HepG2 (cell line): Measurements from ENCODE around the gene SPTB. TPM values are rescaled to one million over a fixed set of nuclear protein-coding genes. Genes with fewer than 3 reads are reported as not detected.

Source experiments
- CBFB ChIP-seq: sonication (generic); formaldehyde crosslinking; IDR thresholded peaks from 2 replicates; pipeline ENCODE4 v1.4.0; 2020; ENCODE audit warnings: missing genetic modification reagents
- DNMT3B ChIP-seq: conservative IDR thresholded peaks from 2 replicates; pipeline ENCODE4 v1.6.1; 2016; ENCODE audit warnings: missing biosample characterization, control low read depth
- HOXA7 ChIP-seq: sonication (generic); formaldehyde crosslinking; IDR thresholded peaks from 2 replicates; pipeline ENCODE4 v1.8.1; 2022; ENCODE audit warnings: mild to moderate bottlenecking, missing genetic modification reagents, moderate library complexity
- NFATC3 ChIP-seq: sonication (generic); formaldehyde crosslinking; IDR thresholded peaks from 2 replicates; pipeline ENCODE4 v1.5.1; 2020; ENCODE audit warnings: mild to moderate bottlenecking, missing genetic modification reagents
- PCBP2 ChIP-seq: fragments of 200-400 bp; formaldehyde crosslinking; optimal IDR thresholded peaks from 2 replicates; pipeline ENCODE3; 2018; ENCODE audit warnings: low read length, low read depth; ENCODE audit not compliant: poor library complexity, severe bottlenecking
- PHF5A ChIP-seq: IDR thresholded peaks from one replicate; pipeline ENCODE4 v1.6.1; 2018; ENCODE audit warnings: low read depth, missing genetic modification reagents; ENCODE audit not compliant: unreplicated experiment
- RARA ChIP-seq: IDR thresholded peaks from 2 replicates; pipeline ENCODE4 v1.6.1; 2016; ENCODE audit warnings: missing genetic modification reagents, missing compliant biosample characterization
- SAFB2 ChIP-seq: sonication (generic); formaldehyde crosslinking; IDR thresholded peaks from 2 replicates; pipeline ENCODE4 v1.5.1; 2020; ENCODE audit warnings: missing genetic modification reagents, low read depth, mild to moderate bottlenecking, borderline replicate concordance
- SIX4 ChIP-seq: sonication (generic); formaldehyde crosslinking; IDR thresholded peaks from 2 replicates; pipeline ENCODE4 v1.4.0; 2020; ENCODE audit warnings: missing genetic modification reagents
- SRY ChIP-seq: sonication (generic); formaldehyde crosslinking; IDR thresholded peaks from 2 replicates; pipeline ENCODE4 v1.8.0; 2022; ENCODE audit warnings: mild to moderate bottlenecking, missing genetic modification reagents
- SUZ12 ChIP-seq: fragments of 150-350 bp; IDR thresholded peaks from 2 replicates; pipeline ENCODE4 v1.6.1; 2014; ENCODE audit warnings: low read depth, low read length
- TMF1 ChIP-seq: sonication (generic); formaldehyde crosslinking; IDR thresholded peaks from 2 replicates; pipeline ENCODE4 v1.8.1; 2022; ENCODE audit warnings: low read depth, missing genetic modification reagents
- ZBTB3 ChIP-seq: sonication (generic); formaldehyde crosslinking; IDR thresholded peaks from 2 replicates; pipeline ENCODE4 v1.4.0; 2020; ENCODE audit warnings: low read depth, mild to moderate bottlenecking, moderate library complexity, missing genetic modification reagents, borderline replicate concordance
- ZFYVE20 ChIP-seq: sonication (generic); formaldehyde crosslinking; IDR thresholded peaks from 2 replicates; pipeline ENCODE4 v1.8.0; 2023; ENCODE audit warnings: low read depth, mild to moderate bottlenecking, moderate library complexity, missing genetic modification reagents, borderline replicate concordance
- ZNF292 ChIP-seq: sonication (generic); formaldehyde crosslinking; IDR thresholded peaks from 2 replicates; pipeline ENCODE4 v1.8.1; 2022; ENCODE audit warnings: mild to moderate bottlenecking, low read depth, missing genetic modification reagents, borderline replicate concordance
- ZNF335 ChIP-seq: sonication (generic); formaldehyde crosslinking; IDR thresholded peaks from 2 replicates; pipeline ENCODE4 v1.4.0; 2020; ENCODE audit warnings: missing genetic modification reagents
- ZNF724P ChIP-seq: sonication (generic); formaldehyde crosslinking; IDR thresholded peaks from 2 replicates; pipeline ENCODE4 v1.8.0; 2022; ENCODE audit warnings: missing genetic modification reagents, borderline replicate concordance
- ZSCAN5A ChIP-seq: sonication (generic); formaldehyde crosslinking; IDR thresholded peaks from 2 replicates; pipeline ENCODE4 v1.8.0; 2022; ENCODE audit warnings: mild to moderate bottlenecking, missing genetic modification reagents, borderline replicate concordance
- polyA plus RNA-seq, 8 experiments: library from polyadenylated mRNA; depleted of rRNA in 3 of 8; stranded (reverse) in 7 of 8; unstranded in 1 of 8; fragments of >200 nt; fragmentation: Illumina TruSeq in 4 of 8; extraction: Trizol in 4 of 8; gene quantifications; 2 replicates each; pipeline versions ENCODE4 v1.2.1 to v1.2.3, GENCODE V29; 2011 to 2016; ENCODE audit warnings: low read depth in 4 of 8, missing spikeins in 1 of 8, mixed read lengths in 1 of 8; ENCODE audit not compliant: insufficient read depth in 1 of 8
- total RNA-seq, 5 experiments: library from RNA; depleted of rRNA; stranded (reverse); fragments of >200 nt; fragmentation: Illumina TruSeq; extraction: Trizol; gene quantifications; 2 replicates each; pipeline ENCODE4 v1.2.3, GENCODE V29; 2016; ENCODE audit warnings: low read depth in 1 of 5
- TF ChIP-seq, protein P1 (sequence below): sonication (generic); formaldehyde crosslinking; IDR thresholded peaks from 2 replicates; pipeline ENCODE4 v1.5.1; 2020; ENCODE audit warnings: mild to moderate bottlenecking, missing genetic modification reagents, moderate library complexity
- TF ChIP-seq, protein P2 (sequence below): IDR thresholded peaks from 2 replicates; pipeline ENCODE4 v1.6.1; 2018; ENCODE audit warnings: missing genetic modification reagents, mild to moderate bottlenecking, missing compliant biosample characterization
- TF ChIP-seq, protein P3 (sequence below): sonication (generic); formaldehyde crosslinking; IDR thresholded peaks from 2 replicates; pipeline ENCODE4 v1.8.1; 2023; ENCODE audit warnings: missing genetic modification reagents, mild to moderate bottlenecking, borderline replicate concordance

The SPTB gene
- total and polyA plus RNA-seq, 2 of the 13 experiments (the other 11 are each of a cell fraction or from before 2014, with no cell fraction given): 0.01 to 0.02 TPM

DNA sequence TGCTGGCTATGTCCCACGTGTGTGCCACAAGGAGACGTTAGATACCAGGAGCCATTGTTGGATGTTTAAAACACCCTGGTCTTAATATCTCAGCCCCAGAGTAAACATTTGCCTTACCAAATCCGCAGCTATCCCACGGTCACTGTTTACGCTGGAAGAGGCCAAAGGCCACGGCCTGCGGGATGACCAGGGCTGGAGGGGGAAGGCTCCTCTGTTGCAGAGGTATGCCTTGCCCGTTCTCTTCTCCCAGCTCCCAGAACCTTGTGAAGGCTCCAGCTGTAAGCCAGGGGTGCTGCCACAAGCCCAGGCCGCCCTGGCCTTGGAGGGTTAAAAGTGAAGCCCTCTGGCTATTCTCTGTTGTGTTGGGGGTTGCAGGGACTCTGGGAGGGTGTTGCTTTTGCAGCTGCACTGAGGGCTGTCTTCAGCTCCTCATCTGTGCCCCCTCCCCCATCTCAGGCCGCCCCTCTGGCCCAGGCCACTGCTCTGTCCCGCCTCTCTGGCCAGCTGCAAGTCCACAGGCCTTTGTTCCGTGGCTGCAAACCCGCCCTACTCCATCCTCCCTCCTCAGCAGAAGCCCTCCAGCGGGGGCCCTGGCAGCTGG lies 173.0 kb downstream of the SPTB start (continued):
- no peak for TF ChIP-seq ZSCAN5A (CRISPR knock-in tag)
- TF ChIP-seq HOXA7 (CRISPR knock-in tag): no peak
- no peak for TF ChIP-seq SRY (CRISPR knock-in tag)
- TF ChIP-seq TMF1 (CRISPR knock-in tag): no peak
- TF ChIP-seq, protein P1, sequence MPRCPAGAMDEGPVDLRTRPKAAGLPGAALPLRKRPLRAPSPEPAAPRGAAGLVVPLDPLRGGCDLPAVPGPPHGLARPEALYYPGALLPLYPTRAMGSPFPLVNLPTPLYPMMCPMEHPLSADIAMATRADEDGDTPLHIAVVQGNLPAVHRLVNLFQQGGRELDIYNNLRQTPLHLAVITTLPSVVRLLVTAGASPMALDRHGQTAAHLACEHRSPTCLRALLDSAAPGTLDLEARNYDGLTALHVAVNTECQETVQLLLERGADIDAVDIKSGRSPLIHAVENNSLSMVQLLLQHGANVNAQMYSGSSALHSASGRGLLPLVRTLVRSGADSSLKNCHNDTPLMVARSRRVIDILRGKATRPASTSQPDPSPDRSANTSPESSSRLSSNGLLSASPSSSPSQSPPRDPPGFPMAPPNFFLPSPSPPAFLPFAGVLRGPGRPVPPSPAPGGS (CRISPR knock-in tag): no peak
- peak; percentile 80 for TF ChIP-seq RARA (CRISPR knock-in tag)
- TF ChIP-seq PCBP2: no peak
- no peak for TF ChIP-seq ZFYVE20 (CRISPR knock-in tag)
- no peak for TF ChIP-seq ZNF335 (CRISPR knock-in tag)
- TF ChIP-seq SIX4 (CRISPR knock-in tag): 0 out of 2 replicates have a peak, but pooled peaks have one; percentile 14
- TF ChIP-seq PHF5A (CRISPR knock-in tag): no peak
- TF ChIP-seq ZBTB3 (CRISPR knock-in tag): no peak
- no peak for TF ChIP-seq SUZ12
- TF ChIP-seq, protein P2, sequence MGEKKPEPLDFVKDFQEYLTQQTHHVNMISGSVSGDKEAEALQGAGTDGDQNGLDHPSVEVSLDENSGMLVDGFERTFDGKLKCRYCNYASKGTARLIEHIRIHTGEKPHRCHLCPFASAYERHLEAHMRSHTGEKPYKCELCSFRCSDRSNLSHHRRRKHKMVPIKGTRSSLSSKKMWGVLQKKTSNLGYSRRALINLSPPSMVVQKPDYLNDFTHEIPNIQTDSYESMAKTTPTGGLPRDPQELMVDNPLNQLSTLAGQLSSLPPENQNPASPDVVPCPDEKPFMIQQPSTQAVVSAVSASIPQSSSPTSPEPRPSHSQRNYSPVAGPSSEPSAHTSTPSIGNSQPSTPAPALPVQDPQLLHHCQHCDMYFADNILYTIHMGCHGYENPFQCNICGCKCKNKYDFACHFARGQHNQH (CRISPR knock-in tag): no peak
- TF ChIP-seq, protein P3, sequence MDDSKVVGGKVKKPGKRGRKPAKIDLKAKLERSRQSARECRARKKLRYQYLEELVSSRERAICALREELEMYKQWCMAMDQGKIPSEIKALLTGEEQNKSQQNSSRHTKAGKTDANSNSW: no peak
- peak; percentile 17; the same call in 1 of the 2 replicates for TF ChIP-seq ZNF292 (CRISPR knock-in tag)
- no peak for TF ChIP-seq SAFB2 (CRISPR knock-in tag)
- TF ChIP-seq DNMT3B (CRISPR knock-in tag): no peak
- no peak for TF ChIP-seq ZNF724P
- TF ChIP-seq NFATC3 (CRISPR knock-in tag): no peak
- 0 out of 2 replicates have a peak, but pooled peaks have one; percentile 36 for TF ChIP-seq CBFB
